Omental fat pad (tissue), 4 donors: ENCODE measurements around the gene NT5C1A. TPM values are rescaled to one million over a fixed set of nuclear protein-coding genes. Genes with fewer than 3 reads are reported as not detected.

Experiments used
- ATAC-seq: fragments of 150-250 bp; one replicate; pipeline ENCODE4 v1.9.1; 2016; ENCODE audit warnings: mild to moderate bottlenecking, moderate library complexity; ENCODE audit not compliant: low FRiP score
- DNase-seq: peaks from one replicate; pipeline ENCODE4 v3.0.0-alpha.2; 2019; ENCODE audit warnings: low spot score
- CTCF ChIP-seq, 3 donors: fragments of 450-650 bp; IDR thresholded peaks; one replicate each; pipeline ENCODE4 v1.5.1; 2016 to 2017; ENCODE audit warnings: antibody characterized with exemption in 3 of 3, mild to moderate bottlenecking in 3 of 3, moderate library complexity in 2 of 3
- total RNA-seq, 4 donors: library from RNA; depleted of rRNA; stranded (reverse); fragments of >200 nt; gene quantifications; one replicate each; pipeline ENCODE4 v1.1.0, GENCODE V29; 2016

NT5C1A gene
- total RNA-seq: 1 to 10 TPM in 1 of 4 donors, not detected in 3; 1.3 TPM

- no peak for TF ChIP-seq CTCF (IDR thresholded peaks at IDR 0.05)
- DNase-seq: no peak
- peak; percentile 61 for ATAC-seq
Observed at GRCh38 chr1:39671793-39672550, at the start of gene NT5C1A. TSS of gene NT5C1A (minus strand) at chr1:39672107. CDS start at chr1:39672038, 69 bp downstream.

GRCh38 chr1:39721664-39722063, 49.8 kb upstream of the NT5C1A start:
- no peak for TF ChIP-seq CTCF (IDR thresholded peaks at IDR 0.05)
- no peak for DNase-seq

GRCh38 chr1:39720094-39720999, 48.4 kb upstream of the NT5C1A start:
- no peak for TF ChIP-seq CTCF (IDR thresholded peaks at IDR 0.05)
- ATAC-seq: no peak
- DNase-seq: no peak

More at GRCh38 chr1:39721664-39722063, 49.8 kb upstream of the NT5C1A start:
- no peak for ATAC-seq

GRCh38 chr1:39717809-39718208, 45.9 kb upstream of the NT5C1A start:
- DNase-seq (no peak), ATAC-seq (no peak)
- no peak for TF ChIP-seq CTCF (IDR thresholded peaks at IDR 0.05)

- no peak for DNase-seq
- TF ChIP-seq CTCF (IDR thresholded peaks at IDR 0.05): no peak
Observed at GRCh38 chr1:39713557-39713956, 41.6 kb upstream of the NT5C1A start.

GRCh38 chr1:39711966-39712340, 40.0 kb upstream of the NT5C1A start:
- no peak for TF ChIP-seq CTCF (IDR thresholded peaks at IDR 0.05)
- ATAC-seq (no peak), DNase-seq (no peak)

More at GRCh38 chr1:39713557-39713956, 41.6 kb upstream of the NT5C1A start:
- no peak for ATAC-seq
